Naive B cell (primary cell): Measurements from ENCODE around the gene ANKK1. TPM values are rescaled to one million over a fixed set of nuclear protein-coding genes. Genes with fewer than 3 reads are reported as not detected.

Experiments used
- ATAC-seq, 2 donors: fragments of 150-1000 bp; cut with Tn5 transposase; 2 replicates each; pipeline ENCODE4 v1.10.0; 2021; ENCODE audit warnings: low read depth in 2 of 2, mild to moderate bottlenecking in 2 of 2, moderate library complexity in 2 of 2
- DNase-seq: peaks from one replicate; pipeline ENCODE4 v3.0.0; 2022
- H3K27ac Mint-ChIP-seq, 6 donors: one replicate each; pipeline ENCODE4 v1.8.0; 2020 to 2022; ENCODE audit warnings: mild to moderate bottlenecking in 6 of 6, mixed read lengths in 6 of 6, moderate library complexity in 5 of 6, inconsistent platforms in 2 of 6
- H3K27me3 Mint-ChIP-seq, 3 donors: one replicate each; pipeline ENCODE4 v1.8.0; 2021 to 2022; ENCODE audit warnings: mixed read lengths in 3 of 3, mild to moderate bottlenecking in 1 of 3
- H3K36me3 Mint-ChIP-seq, 2 donors: one replicate each; pipeline ENCODE4 v1.8.0; 2020 to 2022; ENCODE audit warnings: mixed read lengths in 2 of 2, inconsistent platforms in 1 of 2, mild to moderate bottlenecking in 1 of 2
- H3K4me1 Mint-ChIP-seq, 3 donors: one replicate each; pipeline ENCODE4 v1.8.0; 2020 to 2022; ENCODE audit warnings: mixed read lengths in 3 of 3, inconsistent platforms in 1 of 3, mild to moderate bottlenecking in 1 of 3, moderate library complexity in 1 of 3
- H3K4me3 Mint-ChIP-seq, 8 donors: one replicate each; pipeline ENCODE4 v1.8.0; 2020 to 2022; ENCODE audit warnings: mild to moderate bottlenecking in 8 of 8, mixed read lengths in 8 of 8, moderate library complexity in 8 of 8, inconsistent platforms in 2 of 8
- H3K9me3 Mint-ChIP-seq, 7 donors: one replicate each; pipeline ENCODE4 v1.8.0; 2020 to 2022; ENCODE audit warnings: mixed read lengths in 7 of 7, mild to moderate bottlenecking in 5 of 7, inconsistent platforms in 2 of 7, moderate library complexity in 1 of 7
- polyA plus RNA-seq, 6 donors: library from polyadenylated mRNA; unstranded; fragments of 300-500 nt; fragmentation: Illumina TruSeq; gene quantifications; one replicate each; pipeline ENCODE4 v1.2.3, GENCODE V29; 2021; ENCODE audit warnings: low read depth in 6 of 6

Gene ANKK1
- polyA plus RNA-seq, 6 donors from 2014 or later: 0.11 to 0.26 TPM; not detected in 4

DNA sequence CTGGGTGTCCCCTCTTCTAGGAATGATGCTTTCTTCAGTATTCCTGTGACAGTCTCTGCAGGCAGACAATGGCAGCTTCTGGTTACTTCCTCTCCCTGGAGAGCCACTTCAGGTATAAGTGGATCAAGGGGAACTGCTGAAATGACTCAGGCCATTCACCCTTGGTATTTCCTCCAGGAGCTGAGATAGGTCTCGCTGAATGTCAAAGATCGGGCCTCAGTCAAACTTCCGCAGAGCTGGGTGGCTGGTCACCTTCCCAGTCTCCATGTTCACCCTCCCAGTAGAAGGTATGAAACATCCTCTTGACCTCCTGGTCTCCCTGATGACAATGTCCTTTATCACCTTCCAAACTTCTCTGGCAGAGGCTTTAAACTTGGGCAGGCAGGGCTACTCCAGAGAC lies 1.8 kb upstream of the ANKK1 start:
- Mint-ChIP-seq H3K36me3 (peaks cover 0 to 8% of the 10 kb centered on the region in 2 donors), H3K27me3 (peaks cover 0 to 13% (median 8%) of the 10 kb centered on the region in 3 donors), H3K4me1 (no peaks in the 10 kb centered on the region), H3K9me3 (peaks cover 0 to 2% (median 0%) of the 10 kb centered on the region in 7 donors), H3K27ac (no peak overlapping the region), H3K4me3 (no peak overlapping the region)
- DNase-seq (no peak), ATAC-seq (no peak)

GRCh38 chr11:113386866-113387265 lies 713 bp upstream of the ANKK1 start:
- peaks cover 0 to 13% (median 8%) of the 10 kb centered on the region in 3 donors for H3K27me3 Mint-ChIP-seq
- no peak overlapping the region for H3K4me3 Mint-ChIP-seq
- no peaks in the 10 kb centered on the region for H3K4me1 Mint-ChIP-seq
- ATAC-seq (no peak), DNase-seq (no peak)
- peaks cover 0 to 8% of the 10 kb centered on the region in 2 donors for H3K36me3 Mint-ChIP-seq
- H3K9me3 Mint-ChIP-seq: peaks cover 0 to 2% (median 0%) of the 10 kb centered on the region in 7 donors
- H3K27ac Mint-ChIP-seq: peak overlapping the region in 1 of 6 donors; percentile 73

DNA sequence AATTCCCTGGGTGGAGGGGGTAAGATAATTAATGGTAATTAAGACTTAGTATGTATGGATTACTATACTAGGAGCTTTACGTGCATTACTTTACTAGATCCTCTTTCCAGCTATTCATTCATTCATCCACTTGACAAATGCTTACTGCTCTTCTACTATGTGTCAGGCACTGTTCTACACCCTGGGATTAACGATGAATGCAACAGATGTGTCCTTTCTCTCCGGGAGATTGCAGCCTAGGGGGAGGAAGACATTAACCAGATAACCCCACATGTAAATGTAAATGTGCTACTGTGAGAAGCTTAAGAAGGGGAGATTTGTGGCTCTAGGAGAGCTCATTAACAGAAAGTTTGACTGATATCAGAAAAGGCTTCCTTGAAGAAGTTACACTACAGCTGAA lies 1.7 kb downstream of the ANKK1 start:
- Mint-ChIP-seq H3K36me3 (peaks cover 0 to 8% of the 10 kb centered on the region in 2 donors), H3K27ac (no peak overlapping the region), H3K27me3 (peaks cover 4 to 14% (median 13%) of the 10 kb centered on the region in 3 donors), H3K4me3 (no peak overlapping the region), H3K4me1 (no peaks in the 10 kb centered on the region), H3K9me3 (no peaks in the 10 kb centered on the region)
- no peak for ATAC-seq
- DNase-seq: no peak

DNA sequence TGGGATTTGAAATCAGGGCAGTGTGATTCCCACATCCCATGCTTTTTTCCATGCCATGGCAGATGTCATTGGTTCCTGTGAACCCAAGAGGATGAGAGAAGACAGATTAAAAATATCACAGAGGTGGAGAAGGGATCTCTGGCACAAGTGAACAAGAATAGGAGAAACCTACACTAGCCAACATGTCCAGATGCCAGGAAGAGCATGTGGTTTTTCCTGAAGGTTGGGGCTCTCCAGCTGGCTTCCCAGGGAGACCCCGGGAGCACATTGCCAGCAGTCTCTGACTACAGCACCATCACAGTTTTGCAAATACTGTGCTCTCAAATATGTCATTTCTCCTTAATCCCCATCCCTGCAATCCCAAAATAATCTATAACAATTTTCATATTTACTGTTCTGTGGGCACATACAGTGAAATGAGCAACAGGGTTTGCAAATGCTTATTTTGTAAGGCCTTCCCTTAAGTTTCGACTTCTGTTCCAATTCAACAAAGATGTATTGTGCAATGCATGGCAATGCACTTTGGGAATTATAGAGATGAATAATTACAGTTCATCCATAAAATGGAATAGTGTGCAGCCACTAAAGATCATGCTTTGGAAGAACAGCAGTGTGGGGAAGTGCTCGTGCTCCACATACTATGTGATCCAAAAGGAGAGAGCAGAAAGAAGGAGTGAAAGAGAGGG lies 4.8 kb downstream of the ANKK1 start:
- H3K27ac Mint-ChIP-seq: peak overlapping the region in 1 of 6 donors; percentile 6
- DNase-seq (no peak), ATAC-seq (no peak)
- no peaks in the 10 kb centered on the region for H3K4me1 Mint-ChIP-seq
- H3K36me3 Mint-ChIP-seq: no peaks in the 10 kb centered on the region
- no peak overlapping the region for H3K4me3 Mint-ChIP-seq
- no peaks in the 10 kb centered on the region for H3K9me3 Mint-ChIP-seq
- H3K27me3 Mint-ChIP-seq: peaks cover under 1 to 7% (median 4%) of the 10 kb centered on the region in 3 donors

GRCh38 chr11:113393501-113393985 lies 6.0 kb downstream of the ANKK1 start:
- H3K9me3 Mint-ChIP-seq: no peaks in the 10 kb centered on the region
- ATAC-seq (no peak), DNase-seq (no peak)
- peaks cover 0 to 7% (median 4%) of the 10 kb centered on the region in 3 donors for H3K27me3 Mint-ChIP-seq
- no peak overlapping the region for H3K27ac Mint-ChIP-seq
- no peaks in the 10 kb centered on the region for H3K4me1 Mint-ChIP-seq
- H3K4me3 Mint-ChIP-seq: no peak overlapping the region
- H3K36me3 Mint-ChIP-seq: no peaks in the 10 kb centered on the region

DNA sequence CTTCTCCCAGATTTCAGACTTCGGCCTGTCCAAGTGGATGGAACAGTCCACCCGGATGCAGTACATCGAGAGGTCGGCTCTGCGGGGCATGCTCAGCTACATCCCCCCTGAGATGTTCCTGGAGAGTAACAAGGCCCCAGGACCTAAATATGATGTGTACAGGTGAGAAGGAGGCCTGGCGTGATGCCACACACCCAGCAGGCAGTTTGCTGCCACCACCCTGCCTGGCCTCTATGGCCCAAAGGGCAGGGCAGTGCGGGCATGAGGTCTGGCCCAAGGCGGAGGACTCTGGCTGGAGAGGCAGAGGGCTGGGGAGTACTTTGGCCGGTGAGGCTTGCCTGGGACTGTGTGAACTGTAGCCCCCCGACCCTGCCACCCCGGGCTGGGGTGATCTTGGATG lies 7.3 kb downstream of the ANKK1 start:
- DNase-seq: no peak
- no peaks in the 10 kb centered on the region for H3K4me1 Mint-ChIP-seq
- no peak overlapping the region for H3K4me3 Mint-ChIP-seq
- no peak for ATAC-seq
- no peaks in the 10 kb centered on the region for H3K36me3 Mint-ChIP-seq
- H3K27me3 Mint-ChIP-seq: peaks cover 0 to 7% (median 4%) of the 10 kb centered on the region in 3 donors
- H3K9me3 Mint-ChIP-seq: no peaks in the 10 kb centered on the region
- H3K27ac Mint-ChIP-seq: no peak overlapping the region

- Mint-ChIP-seq H3K36me3 (no peaks in the 10 kb centered on the region), H3K4me3 (no peak overlapping the region), H3K9me3 (no peaks in the 10 kb centered on the region), H3K27ac (peak overlapping the region in 1 of 6 donors; percentile 15), H3K4me1 (no peaks in the 10 kb centered on the region), H3K27me3 (peaks cover 0 to 7% (median 4%) of the 10 kb centered on the region in 3 donors)
- no peak for DNase-seq
- ATAC-seq: no peak
These were observed 8.3 kb downstream of the ANKK1 start for GRCh38 chr11:113395782-113396336.

DNA sequence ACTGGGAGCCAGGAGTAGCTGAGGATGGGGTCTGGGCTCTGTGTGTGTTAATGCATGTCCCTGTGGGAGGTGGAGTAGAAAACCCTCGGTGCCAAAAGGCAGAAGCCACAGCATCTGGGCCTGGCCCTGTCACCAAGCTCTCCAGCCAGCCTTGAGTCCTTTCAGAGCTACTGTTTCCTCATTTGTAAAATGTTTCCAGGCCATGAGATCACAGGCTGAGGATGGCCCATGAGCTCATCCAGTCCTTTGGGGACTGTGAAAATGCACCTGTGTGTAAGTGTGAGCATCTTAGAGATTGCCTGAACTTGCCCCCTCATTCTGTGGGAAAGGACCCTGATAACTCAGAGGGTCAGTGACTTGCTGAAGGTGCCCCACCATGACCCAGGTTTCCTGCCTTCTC lies 9.1 kb downstream of the ANKK1 start:
- no peak for ATAC-seq
- Mint-ChIP-seq H3K4me3 (no peak overlapping the region), H3K9me3 (no peaks in the 10 kb centered on the region), H3K27ac (peak overlapping the region in 1 of 6 donors; percentile 58), H3K36me3 (no peaks in the 10 kb centered on the region), H3K27me3 (peaks cover 0 to 7% (median 4%) of the 10 kb centered on the region in 3 donors), H3K4me1 (no peaks in the 10 kb centered on the region)
- no peak for DNase-seq

- Mint-ChIP-seq H3K9me3 (no peaks in the 10 kb centered on the region), H3K4me3 (no peak overlapping the region), H3K36me3 (no peaks in the 10 kb centered on the region), H3K4me1 (no peaks in the 10 kb centered on the region), H3K27me3 (peaks cover 0 to 7% (median 4%) of the 10 kb centered on the region in 3 donors), H3K27ac (no peak overlapping the region)
- no peak for DNase-seq
- no peak for ATAC-seq
These were observed 9.6 kb downstream of the ANKK1 start for GRCh38 chr11:113397212-113397611.

DNA sequence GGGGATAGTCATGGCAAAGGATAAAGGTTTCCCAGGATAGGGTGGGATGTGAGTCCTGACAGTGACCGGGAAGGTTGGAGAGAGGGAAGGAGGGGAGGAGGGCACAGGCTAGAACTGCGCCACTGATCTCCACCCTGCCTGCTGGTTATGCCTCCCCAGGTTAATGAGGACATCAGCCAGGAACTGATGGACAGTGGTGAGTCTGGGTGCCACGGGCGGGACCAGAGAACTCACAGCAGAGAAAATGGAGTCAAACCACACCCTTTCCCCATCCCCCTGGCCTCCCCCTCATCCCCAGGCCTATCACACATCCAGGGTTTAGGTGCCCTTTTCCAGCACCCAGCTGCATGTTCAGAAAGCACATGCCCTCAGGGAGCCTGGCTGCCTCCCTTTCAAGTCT lies 10.2 kb downstream of the ANKK1 start:
- Mint-ChIP-seq H3K9me3 (no peaks in the 10 kb centered on the region), H3K4me1 (no peaks in the 10 kb centered on the region), H3K36me3 (no peaks in the 10 kb centered on the region), H3K4me3 (no peak overlapping the region), H3K27ac (no peak overlapping the region), H3K27me3 (peaks cover 0 to 7% (median under 1%) of the 10 kb centered on the region in 3 donors)
- ATAC-seq (no peak), DNase-seq (no peak)

DNA sequence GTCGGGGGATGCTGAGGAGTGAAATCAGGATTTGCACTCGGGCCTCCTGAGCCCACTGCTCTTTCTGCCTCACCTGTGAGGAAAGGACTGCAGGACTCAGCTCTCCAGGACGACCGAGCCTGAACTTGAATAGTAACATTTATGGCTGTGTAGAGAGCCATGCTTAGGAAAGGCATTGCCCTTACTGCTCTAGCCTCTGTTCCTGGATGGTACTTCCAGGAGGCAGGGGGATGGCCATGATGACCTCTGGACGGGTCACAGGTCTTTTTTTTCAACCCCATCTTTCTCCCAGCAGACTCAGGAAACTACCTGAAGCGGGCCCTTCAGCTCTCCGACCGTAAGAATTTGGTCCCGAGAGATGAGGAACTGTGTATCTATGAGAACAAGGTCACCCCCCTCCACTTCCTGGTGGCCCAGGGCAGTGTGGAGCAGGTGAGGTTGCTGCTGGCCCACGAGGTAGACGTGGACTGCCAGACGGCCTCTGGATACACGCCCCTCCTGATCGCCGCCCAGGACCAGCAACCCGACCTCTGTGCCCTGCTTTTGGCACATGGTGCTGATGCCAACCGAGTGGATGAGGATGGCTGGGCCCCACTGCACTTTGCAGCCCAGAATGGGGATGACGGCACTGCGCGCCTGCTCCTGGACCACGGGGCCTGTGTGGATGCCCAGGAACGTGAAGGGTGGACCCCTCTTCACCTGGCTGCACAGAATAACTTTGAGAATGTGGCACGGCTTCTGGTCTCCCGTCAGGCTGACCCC lies 11.3 kb downstream of the ANKK1 start:
- H3K27ac Mint-ChIP-seq: no peak overlapping the region
- peaks cover 0 to 12% (median 0%) of the 10 kb centered on the region in 3 donors for H3K27me3 Mint-ChIP-seq
- H3K4me3 Mint-ChIP-seq: no peak overlapping the region
- DNase-seq (no peak), ATAC-seq (no peak)
- no peaks in the 10 kb centered on the region for H3K4me1 Mint-ChIP-seq
- no peaks in the 10 kb centered on the region for H3K9me3 Mint-ChIP-seq
- H3K36me3 Mint-ChIP-seq: no peaks in the 10 kb centered on the region

DNA sequence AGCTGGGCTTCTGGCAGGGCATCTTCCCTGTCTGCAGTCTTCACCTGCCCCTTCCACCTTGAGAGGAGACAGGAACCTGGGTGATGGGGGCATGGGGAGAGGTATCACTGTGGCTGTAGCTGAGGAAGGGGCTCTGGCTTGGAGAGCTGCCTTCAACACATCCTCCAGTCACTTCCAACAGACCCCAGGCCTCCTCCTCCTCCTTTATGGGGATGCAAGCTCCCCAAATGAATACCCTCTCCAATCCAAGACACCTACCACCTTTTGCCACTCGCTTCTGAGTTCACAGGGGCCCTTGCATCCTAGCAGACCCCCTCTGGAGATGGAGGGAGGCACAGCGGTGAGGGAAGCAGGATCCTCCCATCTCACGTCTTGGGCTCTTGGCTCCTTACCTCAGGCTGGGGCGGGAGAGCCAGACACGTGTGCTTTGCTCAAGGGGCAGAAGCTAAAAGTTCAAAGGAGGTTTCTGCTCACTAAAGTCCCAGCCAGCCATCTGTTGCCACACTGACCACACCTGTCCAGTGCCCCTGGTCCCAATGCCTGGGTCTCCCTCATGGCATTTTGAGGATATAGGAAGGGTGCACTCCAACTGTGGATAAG lies 13.2 kb downstream of the ANKK1 start:
- Mint-ChIP-seq H3K9me3 (no peaks in the 10 kb centered on the region), H3K4me1 (no peaks in the 10 kb centered on the region), H3K36me3 (no peaks in the 10 kb centered on the region), H3K27me3 (peaks cover 0 to 15% (median 0%) of the 10 kb centered on the region in 3 donors), H3K4me3 (no peak overlapping the region), H3K27ac (no peak overlapping the region)
- ATAC-seq (no peak), DNase-seq (no peak)

GRCh38 chr11:113401718-113402117 lies 14.1 kb downstream of the ANKK1 start:
- Mint-ChIP-seq H3K4me1 (no peaks in the 10 kb centered on the region), H3K27me3 (peaks cover 0 to 15% (median 0%) of the 10 kb centered on the region in 3 donors), H3K27ac (no peak overlapping the region), H3K36me3 (no peaks in the 10 kb centered on the region), H3K4me3 (no peak overlapping the region), H3K9me3 (no peaks in the 10 kb centered on the region)
- ATAC-seq (no peak), DNase-seq (no peak)
